ENCODE results near the gene IKZF5. TPM values are rescaled to one million over a fixed set of nuclear protein-coding genes. Genes with fewer than 3 reads are reported as not detected.

Gene IKZF5
- total RNA-seq, 1 donor from 2014 or later, result 9.6 TPM

GRCh38 chr10:123019941-123020703 lies 11.5 kb upstream of the IKZF5 start:
- intact Hi-C loops (cut with DNase I), result no loop called here
- H3K4me3 ChIP-seq, result no peak overlapping the region
- no peaks in the 10 kb centered on the region for H3K9me3 ChIP-seq
- TF ChIP-seq POLR2AphosphoS5 (IDR thresholded peaks at IDR 0.05; ENCODE audit: insufficient read depth in 1 of 2, low read depth in 1 of 2) (no peak), CTCF (IDR thresholded peaks at IDR 0.05) (no peak), POLR2A (IDR thresholded peaks at IDR 0.05) (no peak)
- no peaks in the 10 kb centered on the region for H3K27me3 ChIP-seq
- H3K4me1 ChIP-seq, result peaks cover 6% of the 10 kb centered on the region
- H3K36me3 ChIP-seq, result no peaks in the 10 kb centered on the region
- no peak overlapping the region for H3K27ac ChIP-seq
- no peak for DNase-seq (ENCODE audit: extremely low spot score in 2 of 2)

- no peak for TF ChIP-seq CTCF (IDR thresholded peaks at IDR 0.05)
- no peak for TF ChIP-seq POLR2A (IDR thresholded peaks at IDR 0.05)
- TF ChIP-seq POLR2AphosphoS5 (IDR thresholded peaks at IDR 0.05; ENCODE audit: insufficient read depth in 1 of 2, low read depth in 1 of 2), result no peak
- H3K27me3 ChIP-seq, result no peaks in the 10 kb centered on the region
- no peaks in the 10 kb centered on the region for H3K9me3 ChIP-seq
- DNase-seq (ENCODE audit: extremely low spot score in 2 of 2), result no peak
- no peak overlapping the region for H3K27ac ChIP-seq
- H3K36me3 ChIP-seq, result no peaks in the 10 kb centered on the region
- H3K4me1 ChIP-seq, result peaks cover 6% of the 10 kb centered on the region
- no peak overlapping the region for H3K4me3 ChIP-seq
- intact Hi-C loops (cut with DNase I), result no loop called here
Measured at GRCh38 chr10:123019264-123019663, 10.7 kb upstream of the IKZF5 start.

GRCh38 chr10:123018531-123018930 lies 9.9 kb upstream of the IKZF5 start:
- H3K36me3 ChIP-seq, result no peaks in the 10 kb centered on the region
- intact Hi-C loops (cut with DNase I), result no loop called here
- no peaks in the 10 kb centered on the region for H3K27me3 ChIP-seq
- TF ChIP-seq POLR2A (IDR thresholded peaks at IDR 0.05), result no peak
- TF ChIP-seq POLR2AphosphoS5 (IDR thresholded peaks at IDR 0.05; ENCODE audit: insufficient read depth in 1 of 2, low read depth in 1 of 2), result no peak
- no peak for TF ChIP-seq CTCF (IDR thresholded peaks at IDR 0.05)
- no peak overlapping the region for H3K27ac ChIP-seq
- H3K9me3 ChIP-seq, result no peaks in the 10 kb centered on the region
- peaks cover 11% of the 10 kb centered on the region for H3K4me1 ChIP-seq
- DNase-seq (ENCODE audit: extremely low spot score in 2 of 2), result no peak
- H3K4me3 ChIP-seq, result no peak overlapping the region

GRCh38 chr10:123017421-123018165 lies 9.0 kb upstream of the IKZF5 start:
- no peak overlapping the region for H3K27ac ChIP-seq
- TF ChIP-seq POLR2AphosphoS5 (IDR thresholded peaks at IDR 0.05; ENCODE audit: insufficient read depth in 1 of 2, low read depth in 1 of 2) (peak in 1 of 2 donors; percentile 67), CTCF (IDR thresholded peaks at IDR 0.05) (no peak)
- intact Hi-C loops (cut with DNase I), result no loop called here
- no peaks in the 10 kb centered on the region for H3K9me3 ChIP-seq
- H3K36me3 ChIP-seq, result no peaks in the 10 kb centered on the region
- H3K4me3 ChIP-seq, result no peak overlapping the region
- no peak for DNase-seq (ENCODE audit: extremely low spot score in 2 of 2)
- no peaks in the 10 kb centered on the region for H3K27me3 ChIP-seq
- H3K4me1 ChIP-seq, result peaks cover 12% of the 10 kb centered on the region

- H3K4me1 ChIP-seq, result peaks cover 12% of the 10 kb centered on the region
Measured at GRCh38 chr10:123016228-123016627, 7.6 kb upstream of the IKZF5 start.

More at GRCh38 chr10:123016228-123016627, 7.6 kb upstream of the IKZF5 start:
- Histone ChIP-seq H3K4me3 (no peak overlapping the region), H3K36me3 (no peaks in the 10 kb centered on the region), H3K27ac (no peak overlapping the region), H3K9me3 (no peaks in the 10 kb centered on the region), H3K27me3 (no peaks in the 10 kb centered on the region)
- intact Hi-C loops (cut with DNase I), result no loop called here
- TF ChIP-seq POLR2AphosphoS5 (IDR thresholded peaks at IDR 0.05; ENCODE audit: insufficient read depth in 1 of 2, low read depth in 1 of 2), result no peak
- DNase-seq (ENCODE audit: extremely low spot score in 2 of 2), result no peak
